Measurements from ENCODE around the gene SECISBP2L.

- TF ChIP-seq POLR2AphosphoS5 (IDR thresholded peaks at IDR 0.05; ENCODE audit: borderline replicate concordance, low read depth, low read length) (no peak), EZH2 (IDR thresholded peaks at IDR 0.05) (no peak), FOXP2 (optimal IDR thresholded peaks at IDR 0.05; ENCODE audit: control extremely low read depth, extremely low read length, insufficient read depth) (no peak)
These were observed 22.9 kb downstream of the SECISBP2L start for GRCh38 chr15:49023354-49023753.

Measured in SK-N-MC (cell line).